HS-5 (cell line): ENCODE results near the gene C2orf78.
A peak's percentile ranks its signal among the peaks of the same experiment; 100 is the strongest.

Experiments
- DNase-seq: peaks from one replicate; pipeline ENCODE4 v3.0.0-alpha.2; 2012; ENCODE audit warnings: low read depth

C2orf78 gene

DNA sequence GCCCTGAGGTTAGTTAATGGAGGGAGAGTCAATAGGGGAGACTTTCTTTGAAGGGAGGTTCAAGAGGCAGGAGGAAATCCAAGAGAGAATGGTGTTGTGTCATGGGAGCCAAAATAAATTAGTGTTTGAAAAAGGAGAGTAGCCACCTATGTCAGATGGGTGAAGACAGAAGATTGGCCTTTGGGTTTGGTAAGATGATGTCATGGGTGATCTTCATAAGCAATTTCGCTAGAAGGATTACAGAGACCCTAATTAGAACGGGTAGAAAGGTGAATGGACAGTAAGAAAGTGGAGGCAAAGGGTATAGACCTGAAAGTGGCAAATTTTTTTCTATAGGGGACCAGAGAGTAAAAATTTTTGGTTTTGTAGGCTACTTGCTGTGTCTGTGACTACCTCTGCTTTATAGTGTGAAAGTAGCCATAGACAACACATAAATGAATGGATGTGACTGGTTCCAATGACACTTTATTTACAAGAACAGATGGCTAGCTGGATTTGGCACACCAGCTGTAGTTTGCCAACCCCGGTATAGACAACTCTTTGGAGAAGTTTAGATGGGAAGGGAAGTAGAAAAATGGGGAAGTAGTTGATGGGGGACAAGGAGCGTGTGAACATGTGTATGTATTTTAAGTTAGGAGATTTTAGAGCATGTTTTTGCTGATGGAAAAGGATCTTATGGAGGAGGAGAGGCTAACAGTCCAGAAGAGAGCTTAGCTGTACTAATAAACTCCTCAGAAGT is 54.0 kb downstream of the C2orf78 start:
- no peak for DNase-seq

DNA sequence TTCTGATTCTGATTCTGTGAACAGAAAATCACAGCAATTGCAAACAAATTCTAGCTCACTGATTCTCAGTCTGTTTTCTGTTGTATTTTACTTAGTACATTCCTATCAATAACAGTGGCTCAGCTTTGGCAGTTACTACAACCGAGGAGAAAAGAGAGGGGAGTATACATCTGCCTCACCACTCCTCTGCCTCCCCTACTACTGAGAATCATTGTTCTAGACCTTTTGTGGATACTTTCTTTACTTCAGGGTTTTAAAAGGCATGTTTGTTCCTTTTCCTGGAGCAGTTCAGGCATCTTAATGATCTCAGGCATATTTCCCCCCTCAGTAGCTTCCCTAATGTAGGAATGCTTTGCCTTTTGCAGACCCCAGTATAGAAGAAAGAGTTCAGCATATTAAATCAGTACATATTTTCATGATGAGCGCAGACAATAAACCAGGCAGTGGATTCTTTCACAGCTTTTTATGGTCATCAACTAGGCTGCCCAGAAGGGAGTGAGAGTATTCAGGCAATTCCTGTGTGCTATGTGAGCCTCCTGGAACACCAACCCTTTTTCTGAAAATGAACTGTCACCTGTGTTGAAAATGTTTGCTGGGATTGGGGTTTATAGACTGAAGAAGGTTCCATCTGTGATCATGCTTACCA is 55.0 kb downstream of the C2orf78 start:
- DNase-seq: no peak

GRCh38 chr2:73839653-73840411 is 55.8 kb downstream of the C2orf78 start:
- DNase-seq: no peak

DNA sequence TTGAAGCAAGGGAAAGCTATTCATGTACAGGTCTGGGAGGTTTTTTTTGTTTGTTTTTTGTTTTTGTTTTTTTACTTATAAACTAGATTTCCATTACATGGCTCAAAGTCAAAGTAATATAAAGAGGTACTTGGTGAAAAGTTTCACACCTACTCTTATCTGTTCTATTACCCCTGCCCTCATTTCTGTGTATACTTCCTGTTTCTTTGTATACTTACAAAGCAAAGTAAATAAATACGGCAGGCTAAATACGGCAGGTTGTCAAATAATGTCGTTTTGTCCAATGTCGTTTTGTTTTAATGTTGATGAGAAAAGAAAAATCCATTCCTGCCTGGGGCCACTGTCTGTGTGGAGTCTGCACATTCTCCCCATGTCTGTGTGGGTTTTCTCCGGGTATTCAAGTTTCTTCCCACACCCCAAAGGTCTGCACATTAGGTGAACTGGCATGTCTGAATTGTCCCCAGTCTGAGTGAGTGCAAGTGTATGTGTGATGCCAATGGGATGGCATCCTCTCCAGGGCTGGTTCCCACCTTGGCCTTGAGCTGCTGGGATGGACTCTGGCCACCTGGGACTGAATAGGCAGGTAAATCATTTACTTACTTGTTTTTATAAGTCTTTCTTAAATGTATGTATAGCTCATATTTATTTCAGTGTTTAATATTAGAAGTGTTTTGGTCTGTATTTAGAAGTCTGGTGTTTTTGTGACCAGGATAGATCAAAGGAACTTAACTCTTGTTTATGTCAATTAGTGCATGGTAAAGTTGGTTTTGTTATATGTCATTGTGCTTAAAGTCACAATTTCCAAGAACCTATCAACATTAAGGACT is 58.1 kb downstream of the C2orf78 start:
- DNase-seq: no peak

- no peak for DNase-seq
Measured at GRCh38 chr2:73842739-73843019, 58.7 kb downstream of the C2orf78 start.

DNA sequence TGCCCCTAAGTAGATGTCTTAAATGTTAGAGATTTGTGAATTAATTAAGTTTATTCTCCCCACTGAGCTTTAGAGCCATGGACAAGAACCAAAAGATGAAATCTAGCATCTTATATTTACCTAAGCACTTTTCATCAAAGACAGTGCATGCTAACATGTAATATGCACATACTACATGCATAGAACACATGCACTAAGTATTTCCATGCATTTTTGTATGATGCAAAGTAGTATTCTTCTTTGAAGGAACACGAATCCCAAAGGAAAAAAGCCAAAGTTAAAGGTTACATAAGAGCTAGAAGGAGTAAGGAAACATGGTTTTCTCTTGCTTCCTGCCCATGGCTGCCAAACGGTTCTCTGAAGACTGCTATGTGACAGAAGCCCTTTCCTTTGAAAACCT is 60.1 kb downstream of the C2orf78 start:
- DNase-seq: no peak

- no peak for DNase-seq
Measured at GRCh38 chr2:73850009-73850408, 66.0 kb downstream of the C2orf78 start.

DNA sequence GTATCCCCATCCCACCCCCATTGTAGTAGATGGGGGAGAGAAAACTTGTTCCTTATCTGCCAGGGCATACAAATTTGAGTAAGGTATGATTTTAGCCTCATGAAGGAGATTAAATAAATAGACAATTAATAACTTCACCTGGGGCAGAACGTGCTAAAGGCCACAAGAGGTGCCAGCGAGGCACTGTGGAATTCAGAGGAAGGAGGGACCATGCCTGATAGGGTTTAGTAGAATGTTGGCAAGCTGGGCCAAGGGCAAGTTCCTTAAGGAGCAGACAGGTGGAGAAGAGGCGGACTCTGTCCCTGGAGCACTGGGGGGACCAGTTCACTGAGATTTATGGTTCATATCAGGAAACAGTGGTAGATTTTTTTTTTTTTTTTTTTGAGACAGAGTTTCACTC is 67.3 kb downstream of the C2orf78 start:
- no peak for DNase-seq

GRCh38 chr2:73852020-73852419 is 68.0 kb downstream of the C2orf78 start:
- peak; percentile 89 for DNase-seq

GRCh38 chr2:73855526-73855925 is 71.5 kb downstream of the C2orf78 start:
- DNase-seq: no peak

GRCh38 chr2:73856214-73856613 is 72.2 kb downstream of the C2orf78 start:
- DNase-seq: peak; percentile 93

- peak; percentile 75 for DNase-seq
Measured at GRCh38 chr2:73859721-73860586, 76.0 kb downstream of the C2orf78 start.

- no peak for DNase-seq
Measured at GRCh38 chr2:73862987-73863386, 79.0 kb downstream of the C2orf78 start.
